Endothelial cell of umbilical vein (primary cell): ENCODE data around the gene ZNF341. TPM values are rescaled to one million over a fixed set of nuclear protein-coding genes. Genes with fewer than 3 reads are reported as not detected.

Experiments
- BruUV-seq: library from RNA; stranded (reverse); fragments of 400-500 nt; replicated peaks from 2 replicates; lab custom pipeline; 2021; lab: Mats Ljungman, UMichigan
- CTCF ChIA-PET: fragments of 300-600, 350-600 bp; sonication (Branson Sonifier 250); formaldehyde crosslinking; loops from one replicate; lab custom pipeline; 2021; ENCODE audit warnings: antibody characterized with exemption, inconsistent platforms; lab: Charles Lee
- POLR2A ChIA-PET: fragments of 300-600, 350-600 bp; sonication (Branson Sonifier 250); formaldehyde crosslinking; loops from one replicate; lab custom pipeline; 2021; ENCODE audit warnings: antibody characterized with exemption, inconsistent platforms; lab: Charles Lee
- DNase-seq: peaks from one replicate; pipeline ENCODE4 v3.0.0-alpha.2; 2011; ENCODE audit warnings: low read depth, low spot score
- FAIRE-seq: peaks from 2 replicates; lab custom pipeline; 2011; peaks lifted over from hg19 to GRCh38; lab: Jason Lieb, UNC
- H2AFZ ChIP-seq: 2 replicates; pipeline ENCODE4 v1.6.0; 2012; ENCODE audit warnings: low read depth, low read length, control low read depth, inconsistent platforms
- H3K27ac ChIP-seq: 2 replicates; pipeline ENCODE4 v1.5.1; 2011; ENCODE audit warnings: low read depth, mild to moderate bottlenecking, control low read depth, low read length, moderate library complexity; ENCODE audit not compliant: insufficient read depth
- H3K27me3 ChIP-seq, 2 experiments: 2 replicates each; pipeline versions ENCODE4 v1.6.0 to v1.6.1; 2011; ENCODE audit warnings: low read length in 2 of 2, mixed read lengths in 1 of 2; ENCODE audit not compliant: control insufficient read depth in 2 of 2, insufficient read depth in 2 of 2
- H3K36me3 ChIP-seq, 2 experiments: 2 replicates in 1 of 2; 3 replicates in 1 of 2; pipeline ENCODE4 v1.5.1; 2011; ENCODE audit warnings: low read length in 2 of 2, mild to moderate bottlenecking in 1 of 2, moderate library complexity in 1 of 2; ENCODE audit not compliant: control insufficient read depth in 2 of 2, insufficient read depth in 2 of 2; ENCODE audit errors: extremely low read depth in 1 of 2
- H3K4me1 ChIP-seq: 3 replicates; pipeline ENCODE4 v1.5.1; 2011; ENCODE audit warnings: mild to moderate bottlenecking, low read length; ENCODE audit not compliant: control insufficient read depth, insufficient read depth; ENCODE audit errors: extremely low read depth
- H3K4me2 ChIP-seq: 2 replicates; pipeline ENCODE4 v1.6.1; 2011; ENCODE audit warnings: low read length, control low read depth, mixed read lengths; ENCODE audit not compliant: insufficient read depth
- H3K4me3 ChIP-seq, 3 experiments: fragments of 200-600 bp in 1 of 3; sonication (generic), shearing (Covaris generic) in 1 of 3; replicated peaks in 1 of 3; 2 replicates each; pipeline ENCODE4 v1.5.1; 2011 to 2016; ENCODE audit warnings: control low read depth in 3 of 3, low read length in 3 of 3, mild to moderate bottlenecking in 2 of 3, inconsistent platforms in 1 of 3, low read depth in 1 of 3, moderate library complexity in 1 of 3; ENCODE audit not compliant: insufficient read depth in 1 of 3
- H3K79me2 ChIP-seq: 2 replicates; pipeline ENCODE4 v1.6.0; 2012; ENCODE audit warnings: low read length, inconsistent platforms; ENCODE audit not compliant: control insufficient read depth, insufficient read depth
- H3K9ac ChIP-seq: replicated peaks from 2 replicates; pipeline ENCODE3; 2011; ENCODE audit warnings: low read length, control low read depth; ENCODE audit not compliant: insufficient read depth; ENCODE audit errors: extremely low read depth
- H3K9me1 ChIP-seq: replicated peaks from 3 replicates; pipeline ENCODE4 v1.6.0; 2011; ENCODE audit warnings: mild to moderate bottlenecking, low read length; ENCODE audit not compliant: control insufficient read depth, insufficient read depth; ENCODE audit errors: extremely low read depth
- H3K9me3 ChIP-seq: replicated peaks from 2 replicates; pipeline ENCODE4 v1.5.1; 2012; ENCODE audit warnings: low read length, inconsistent platforms; ENCODE audit not compliant: control insufficient read depth, insufficient read depth
- H4K20me1 ChIP-seq: replicated peaks from 2 replicates; pipeline ENCODE3; 2011; ENCODE audit warnings: mild to moderate bottlenecking, low read length; ENCODE audit not compliant: control insufficient read depth, insufficient read depth; ENCODE audit errors: extremely low read depth
- EZH2 ChIP-seq: IDR thresholded peaks from 2 replicates; pipeline ENCODE4 v1.6.1; 2012; ENCODE audit warnings: borderline replicate concordance, low read depth, mild to moderate bottlenecking, moderate library complexity, low read length, inconsistent platforms; ENCODE audit not compliant: severe bottlenecking
- FOS ChIP-seq: IDR thresholded peaks from 2 replicates; pipeline ENCODE4 v1.6.1; 2011; ENCODE audit warnings: mild to moderate bottlenecking, low read length, moderate library complexity, borderline replicate concordance; ENCODE audit not compliant: insufficient read depth
- GATA2 ChIP-seq: IDR thresholded peaks from 2 replicates; pipeline ENCODE4 v1.7.0; 2011; ENCODE audit warnings: low read depth, mild to moderate bottlenecking, moderate library complexity, mixed read lengths, low read length; ENCODE audit not compliant: insufficient read length, insufficient read depth
- JUN ChIP-seq: IDR thresholded peaks from 2 replicates; pipeline ENCODE4 v1.6.1; 2011; ENCODE audit warnings: borderline replicate concordance, low read depth; ENCODE audit not compliant: insufficient read length, insufficient read depth
- MAX ChIP-seq: IDR thresholded peaks from 2 replicates; pipeline ENCODE4 v1.6.1; 2011; ENCODE audit not compliant: insufficient read depth, insufficient read length
- MYC ChIP-seq: IDR thresholded peaks from one replicate; pipeline ENCODE4 v1.6.1; 2011; ENCODE audit warnings: mild to moderate bottlenecking, low read depth, low read length
- POLR2A ChIP-seq: IDR thresholded peaks from 2 replicates; pipeline ENCODE4 v1.6.1; 2012; ENCODE audit warnings: low read depth, mild to moderate bottlenecking, control low read depth, low read length
- POLR2AphosphoS5 ChIP-seq: IDR thresholded peaks from 2 replicates; pipeline ENCODE4 v1.6.1; 2012; ENCODE audit warnings: low read depth, mild to moderate bottlenecking, control low read depth, low read length, moderate library complexity; ENCODE audit not compliant: insufficient read depth
- dilution Hi-C: fragments of 300-500 bp; cut with MboI; formaldehyde crosslinking; loops from one replicate; pipeline ENCODE4 v1.15.0; 2019; ENCODE audit warnings: low sequenced_read_pairs; ENCODE audit not compliant: extremely low pct_ligation_motif_present
- intact Hi-C: fragments of 100-400 bp; cut with micrococcal nuclease; formaldehyde crosslinking; loops from one replicate; pipeline ENCODE4 v1.10.0; 2022
- polyA plus RNA-seq, 4 experiments: library from polyadenylated mRNA; depleted of rRNA in 3 of 4; stranded (reverse) in 3 of 4; unstranded in 1 of 4; fragments of >200 nt; gene quantifications; 2 replicates each; pipeline versions ENCODE4 v1.2.1 to v1.2.3, GENCODE V29; 2011 to 2012; ENCODE audit warnings: missing spikeins in 1 of 4
- total RNA-seq: library from RNA; stranded (reverse); gene quantifications from 2 replicates; pipeline ENCODE4 v1.2.3, GENCODE V29; 2021
- TF ChIP-seq, protein P1 (sequence below), 2 donors: IDR thresholded peaks; 1 replicate in 1 of 2; 2 replicates in 1 of 2; pipeline ENCODE4 v1.5.1; 2011; ENCODE audit warnings: low read length in 2 of 2, mild to moderate bottlenecking in 2 of 2, moderate library complexity in 2 of 2, control low read depth in 1 of 2, inconsistent platforms in 1 of 2, low read depth in 1 of 2; ENCODE audit not compliant: insufficient read depth in 1 of 2; ENCODE audit errors: extremely low read depth in 1 of 2

The ZNF341 gene
- total and polyA plus RNA-seq, 2 donors (not counting 3 experiments of a cell fraction or from before 2014, with no cell fraction given), result 4.9 TPM

DNA sequence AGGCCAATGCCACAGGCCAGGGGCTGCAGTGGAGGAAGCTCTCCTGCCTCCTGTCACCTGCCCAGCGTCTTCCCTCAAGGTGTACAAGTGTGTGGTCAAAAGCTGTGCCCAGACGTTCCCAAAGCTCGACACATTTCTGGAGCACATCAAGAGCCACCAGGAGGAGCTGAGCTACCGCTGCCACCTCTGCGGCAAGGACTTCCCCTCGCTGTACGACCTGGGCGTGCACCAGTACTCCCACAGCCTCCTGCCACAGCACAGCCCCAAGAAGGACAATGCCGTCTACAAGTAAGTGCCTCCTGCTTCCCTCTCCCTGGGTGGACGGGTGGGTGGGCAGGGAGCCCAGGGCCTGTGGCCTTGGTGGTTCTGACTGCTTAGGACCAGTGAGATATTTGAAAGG, 38.2 kb downstream of the ZNF341 start:
- H3K4me2 ChIP-seq, result no peak overlapping the region
- no peaks in the 10 kb centered on the region for H3K27me3 ChIP-seq
- dilution Hi-C loops, result no loop called here
- H2AFZ ChIP-seq, result no peak overlapping the region
- no peak for DNase-seq
- no TSS peak for BruUV-seq
- no peak for TF ChIP-seq JUN
- TF ChIP-seq, protein P1, sequence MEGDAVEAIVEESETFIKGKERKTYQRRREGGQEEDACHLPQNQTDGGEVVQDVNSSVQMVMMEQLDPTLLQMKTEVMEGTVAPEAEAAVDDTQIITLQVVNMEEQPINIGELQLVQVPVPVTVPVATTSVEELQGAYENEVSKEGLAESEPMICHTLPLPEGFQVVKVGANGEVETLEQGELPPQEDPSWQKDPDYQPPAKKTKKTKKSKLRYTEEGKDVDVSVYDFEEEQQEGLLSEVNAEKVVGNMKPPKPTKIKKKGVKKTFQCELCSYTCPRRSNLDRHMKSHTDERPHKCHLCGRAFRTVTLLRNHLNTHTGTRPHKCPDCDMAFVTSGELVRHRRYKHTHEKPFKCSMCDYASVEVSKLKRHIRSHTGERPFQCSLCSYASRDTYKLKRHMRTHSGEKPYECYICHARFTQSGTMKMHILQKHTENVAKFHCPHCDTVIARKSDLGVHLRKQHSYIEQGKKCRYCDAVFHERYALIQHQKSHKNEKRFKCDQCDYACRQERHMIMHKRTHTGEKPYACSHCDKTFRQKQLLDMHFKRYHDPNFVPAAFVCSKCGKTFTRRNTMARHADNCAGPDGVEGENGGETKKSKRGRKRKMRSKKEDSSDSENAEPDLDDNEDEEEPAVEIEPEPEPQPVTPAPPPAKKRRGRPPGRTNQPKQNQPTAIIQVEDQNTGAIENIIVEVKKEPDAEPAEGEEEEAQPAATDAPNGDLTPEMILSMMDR (IDR thresholded peaks at IDR 0.05; ENCODE audit: extremely low read depth in 1 of 2, insufficient read depth in 1 of 2, low read depth in 1 of 2, low read length in 2 of 2), result no peak
- no peak for TF ChIP-seq MAX
- no peak for TF ChIP-seq POLR2A
- no peak for TF ChIP-seq MYC
- TF ChIP-seq POLR2AphosphoS5, result no peak
- no peak for TF ChIP-seq EZH2
- no peak for TF ChIP-seq FOS
- no peak for TF ChIP-seq GATA2
- no peaks in the 10 kb centered on the region for H3K4me1 ChIP-seq
- no peak overlapping the region for H3K9ac ChIP-seq
- H3K9me3 ChIP-seq, result no peaks in the 10 kb centered on the region
- H3K36me3 ChIP-seq, result no peaks in the 10 kb centered on the region
- no peak for FAIRE-seq
- H3K9me1 ChIP-seq, result no peaks in the 10 kb centered on the region
- no peak overlapping the region for H3K27ac ChIP-seq
- ChIA-PET CTCF (no interaction called here), POLR2A (no interaction called here)
- no peaks in the 10 kb centered on the region for H3K79me2 ChIP-seq
- intact Hi-C loops, result no loop called here
- H3K4me3 ChIP-seq, result no peak overlapping the region
- H4K20me1 ChIP-seq, result no peaks in the 10 kb centered on the region
